Kidney (tissue), 14 donors: Measurements from ENCODE around the gene FADS2. TPM values are rescaled to one million over a fixed set of nuclear protein-coding genes. Genes with fewer than 3 reads are reported as not detected.

ENCODE experiments used
- DNase-seq, 5 donors: peaks; one replicate each; pipeline ENCODE4 v3.0.0-alpha.2; 2013 to 2020
- FAIRE-seq: peaks from 2 replicates; lab custom pipeline; 2012; peaks lifted over from hg19 to GRCh38; lab: Jason Lieb, UNC
- H3K27ac ChIP-seq, 2 donors: one replicate each; pipeline ENCODE4 v1.7.0; 2013; ENCODE audit warnings: low read depth in 2 of 2, low read length in 2 of 2, inconsistent platforms in 1 of 2
- H3K27me3 ChIP-seq: one replicate; pipeline ENCODE4 v1.7.1; 2013; ENCODE audit warnings: low read length, inconsistent platforms; ENCODE audit not compliant: control insufficient read depth, insufficient read depth
- H3K36me3 ChIP-seq, 3 donors: one replicate each; pipeline versions ENCODE4 v1.7.0 to v1.7.1; 2013; ENCODE audit warnings: low read length in 3 of 3, control low read depth in 1 of 3, inconsistent platforms in 1 of 3; ENCODE audit not compliant: insufficient read depth in 3 of 3, control insufficient read depth in 2 of 3
- H3K4me1 ChIP-seq, 3 donors: one replicate each; pipeline versions ENCODE4 v1.7.0 to v1.7.1; 2013; ENCODE audit warnings: low read length in 3 of 3, inconsistent platforms in 1 of 3, low read depth in 1 of 3; ENCODE audit not compliant: control insufficient read depth in 2 of 3, insufficient read depth in 2 of 3
- H3K4me3 ChIP-seq, 3 donors: one replicate each; pipeline versions ENCODE4 v1.7.0 to v1.8.1; 2013; ENCODE audit warnings: low read length in 3 of 3, control low read depth in 1 of 3, inconsistent platforms in 1 of 3
- H3K9ac ChIP-seq, 3 donors: one replicate each; pipeline versions ENCODE4 v1.7.0 to v1.7.1; 2013; ENCODE audit warnings: low read length in 3 of 3, control low read depth in 1 of 3, inconsistent platforms in 1 of 3
- H3K9me3 ChIP-seq, 3 donors: one replicate each; pipeline versions ENCODE4 v1.7.0 to v1.7.1; 2013; ENCODE audit warnings: low read length in 3 of 3, control low read depth in 1 of 3, inconsistent platforms in 1 of 3; ENCODE audit not compliant: control insufficient read depth in 2 of 3, insufficient read depth in 1 of 3
- CTCF ChIP-seq: IDR thresholded peaks from 3 replicates; pipeline ENCODE4 v1.5.1; 2012; ENCODE audit warnings: mild to moderate bottlenecking, moderate library complexity, borderline replicate concordance; ENCODE audit not compliant: insufficient read depth; ENCODE audit errors: extremely low read depth
- intact Hi-C: fragments of 100-400 bp; cut with DNase I; formaldehyde crosslinking; loops from one replicate; pipeline ENCODE4 v1.11.1; 2022
- polyA plus RNA-seq: library from polyadenylated mRNA; stranded (reverse); fragments of 350-450 nt; fragmentation: Illumina TruSeq; extraction: RNeasy Lipid Tissue Mini Kit (QIAGEN cat#74804); gene quantifications from one replicate; pipeline ENCODE4 v1.2.3, GENCODE V29; 2014; ENCODE audit warnings: low read depth, low replicate concordance; ENCODE audit not compliant: insufficient read depth
- total RNA-seq: library from RNA; stranded (reverse); fragmentation: NEBNext Ultra II Directional; extraction: Animal tissue kit (Norgen Biotek cat#: 25700); gene quantifications from one replicate; pipeline ENCODE4 v1.2.1, GENCODE V29; 2021
- donor health status: control.
- donor health status: control.
- donor health status: control.
- donor health status: control.
- donor health status: control.
- donor health status: DM: yes; HTN: yes; CAD: no.
- donor health status: Normal renal cell carcinoma (clear cell type).

FADS2 gene
- total and polyA plus RNA-seq, 2 donors from 2014 or later: 9.8 to 49.2 TPM

GRCh38 chr11:61882879-61883278, 54.8 kb downstream of the FADS2 start:
- TF ChIP-seq CTCF: no peak
- H3K36me3 ChIP-seq: no peaks in the 10 kb centered on the region
- H3K4me1 ChIP-seq: no peaks in the 10 kb centered on the region
- no peak overlapping the region for H3K9ac ChIP-seq
- H3K27ac ChIP-seq: no peak overlapping the region
- no peak overlapping the region for H3K4me3 ChIP-seq
- no peaks in the 10 kb centered on the region for H3K27me3 ChIP-seq
- H3K9me3 ChIP-seq: no peaks in the 10 kb centered on the region
- no peak for FAIRE-seq
- DNase-seq: no peak
- intact Hi-C loops: no loop called here

- TF ChIP-seq CTCF: no peak
- FAIRE-seq (no peak), DNase-seq (no peak)
- H3K4me1 ChIP-seq: peaks cover 0 to 3% (median under 1%) of the 10 kb centered on the region in 3 donors
- no peaks in the 10 kb centered on the region for H3K36me3 ChIP-seq
- no peaks in the 10 kb centered on the region for H3K9me3 ChIP-seq
- H3K27me3 ChIP-seq: no peaks in the 10 kb centered on the region
- no peak overlapping the region for H3K4me3 ChIP-seq
- intact Hi-C loops: no loop called here
- H3K27ac ChIP-seq: no peak overlapping the region
- H3K9ac ChIP-seq: no peak overlapping the region
These were observed 55.2 kb downstream of the FADS2 start for GRCh38 chr11:61883327-61883726.

- H3K27me3 ChIP-seq: no peaks in the 10 kb centered on the region
- DNase-seq (no peak), FAIRE-seq (no peak)
- H3K4me3 ChIP-seq: no peak overlapping the region
- peaks cover 0 to 5% (median 3%) of the 10 kb centered on the region in 3 donors for H3K4me1 ChIP-seq
- H3K9me3 ChIP-seq: no peaks in the 10 kb centered on the region
- no peak overlapping the region for H3K9ac ChIP-seq
- intact Hi-C loops: no loop called here
- no peak for TF ChIP-seq CTCF
- no peak overlapping the region for H3K27ac ChIP-seq
- no peaks in the 10 kb centered on the region for H3K36me3 ChIP-seq
These were observed 55.8 kb downstream of the FADS2 start for GRCh38 chr11:61883947-61884346.

GRCh38 chr11:61885166-61885778, 57.2 kb downstream of the FADS2 start:
- DNase-seq (no peak), FAIRE-seq (no peak)
- no peaks in the 10 kb centered on the region for H3K9me3 ChIP-seq
- no peak overlapping the region for H3K4me3 ChIP-seq
- no peak for TF ChIP-seq CTCF
- intact Hi-C loops: no loop called here
- H3K27me3 ChIP-seq: no peaks in the 10 kb centered on the region
- H3K4me1 ChIP-seq: peaks cover 0 to 9% (median 5%) of the 10 kb centered on the region in 3 donors
- no peak overlapping the region for H3K9ac ChIP-seq
- no peak overlapping the region for H3K27ac ChIP-seq
- no peaks in the 10 kb centered on the region for H3K36me3 ChIP-seq
